ENCODE data around the gene TMEM8B.

TMEM8B gene

DNA sequence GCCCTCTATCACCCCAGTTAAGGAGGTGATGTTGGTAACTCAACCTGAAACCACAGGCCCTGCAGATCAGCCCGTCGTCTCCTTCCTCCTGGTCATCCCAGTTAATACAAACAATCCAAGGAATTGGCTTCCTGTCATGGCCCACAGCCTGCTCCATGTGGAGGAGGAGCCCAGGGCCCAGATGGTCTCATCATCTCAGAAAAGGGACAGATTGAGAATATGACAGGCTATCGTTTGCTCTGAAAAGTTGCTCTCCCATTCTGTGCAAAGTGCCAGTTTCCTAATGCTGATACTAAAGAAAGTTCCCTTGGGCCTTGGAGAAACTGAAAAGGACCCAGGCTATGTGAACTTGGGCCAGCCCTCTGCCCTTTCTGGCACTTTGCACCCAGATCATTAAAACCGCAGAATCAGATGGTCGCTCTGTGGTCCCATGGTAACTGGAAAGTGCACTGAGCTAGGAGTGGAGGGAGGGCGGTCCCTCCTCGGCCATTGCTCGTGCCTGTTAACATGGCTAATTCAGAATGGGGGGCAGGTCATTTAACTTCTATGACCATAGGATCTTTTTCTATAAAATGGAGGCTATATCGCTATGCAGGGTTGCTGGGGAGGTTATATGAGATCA, 79.6 kb downstream of the TMEM8B start:
- TF ChIP-seq SIN3A (IDR thresholded peaks at IDR 0.05; ENCODE audit: borderline replicate concordance, insufficient read depth, low read length), result no peak; the same call in 1 of the 2 replicates
- TF ChIP-seq TAF1 (IDR thresholded peaks at IDR 0.05; ENCODE audit: borderline replicate concordance, insufficient read depth, low read length), result 0 out of 2 replicates have a peak, but pooled peaks have one; percentile 32

DNA sequence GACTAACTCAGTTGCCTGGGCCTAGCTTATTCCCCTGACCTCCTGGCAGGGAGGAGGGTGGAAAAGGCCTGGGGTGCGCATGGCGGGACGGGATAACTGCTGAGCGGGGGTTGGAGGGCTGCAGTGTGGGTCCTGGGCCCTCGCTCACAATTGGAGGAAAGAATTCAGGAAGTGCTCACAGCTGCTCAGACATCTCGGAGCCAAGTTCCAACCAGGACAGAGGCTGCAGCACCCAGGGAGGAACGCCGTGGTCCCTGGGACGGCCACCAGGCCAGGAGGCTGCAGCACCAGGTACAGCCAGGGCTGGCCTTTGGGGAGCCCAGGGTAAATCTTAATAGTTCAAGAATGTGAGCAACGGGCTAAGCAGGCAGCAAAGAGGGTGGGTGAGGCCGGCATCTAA, 80.2 kb downstream of the TMEM8B start, which contains the start of gene SPAAR:
SPAAR (plus strand) TSS at position 217 of the 400 bp plus-strand sequence. CDS start 974 bp downstream, outside the sequence.
- no peak for TF ChIP-seq FOXP2 (optimal IDR thresholded peaks at IDR 0.05; ENCODE audit: borderline replicate concordance, extremely low read depth, extremely low read length, insufficient read depth)
- TF ChIP-seq, protein P1, sequence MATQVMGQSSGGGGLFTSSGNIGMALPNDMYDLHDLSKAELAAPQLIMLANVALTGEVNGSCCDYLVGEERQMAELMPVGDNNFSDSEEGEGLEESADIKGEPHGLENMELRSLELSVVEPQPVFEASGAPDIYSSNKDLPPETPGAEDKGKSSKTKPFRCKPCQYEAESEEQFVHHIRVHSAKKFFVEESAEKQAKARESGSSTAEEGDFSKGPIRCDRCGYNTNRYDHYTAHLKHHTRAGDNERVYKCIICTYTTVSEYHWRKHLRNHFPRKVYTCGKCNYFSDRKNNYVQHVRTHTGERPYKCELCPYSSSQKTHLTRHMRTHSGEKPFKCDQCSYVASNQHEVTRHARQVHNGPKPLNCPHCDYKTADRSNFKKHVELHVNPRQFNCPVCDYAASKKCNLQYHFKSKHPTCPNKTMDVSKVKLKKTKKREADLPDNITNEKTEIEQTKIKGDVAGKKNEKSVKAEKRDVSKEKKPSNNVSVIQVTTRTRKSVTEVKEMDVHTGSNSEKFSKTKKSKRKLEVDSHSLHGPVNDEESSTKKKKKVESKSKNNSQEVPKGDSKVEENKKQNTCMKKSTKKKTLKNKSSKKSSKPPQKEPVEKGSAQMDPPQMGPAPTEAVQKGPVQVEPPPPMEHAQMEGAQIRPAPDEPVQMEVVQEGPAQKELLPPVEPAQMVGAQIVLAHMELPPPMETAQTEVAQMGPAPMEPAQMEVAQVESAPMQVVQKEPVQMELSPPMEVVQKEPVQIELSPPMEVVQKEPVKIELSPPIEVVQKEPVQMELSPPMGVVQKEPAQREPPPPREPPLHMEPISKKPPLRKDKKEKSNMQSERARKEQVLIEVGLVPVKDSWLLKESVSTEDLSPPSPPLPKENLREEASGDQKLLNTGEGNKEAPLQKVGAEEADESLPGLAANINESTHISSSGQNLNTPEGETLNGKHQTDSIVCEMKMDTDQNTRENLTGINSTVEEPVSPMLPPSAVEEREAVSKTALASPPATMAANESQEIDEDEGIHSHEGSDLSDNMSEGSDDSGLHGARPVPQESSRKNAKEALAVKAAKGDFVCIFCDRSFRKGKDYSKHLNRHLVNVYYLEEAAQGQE (IDR thresholded peaks at IDR 0.05; ENCODE audit: insufficient read depth in 1 of 2, low read depth in 2 of 2, low read length in 2 of 2), result no peak
- no peak for TF ChIP-seq TAF1 (IDR thresholded peaks at IDR 0.05; ENCODE audit: borderline replicate concordance, insufficient read depth, low read length)
- TF ChIP-seq POLR2AphosphoS5 (IDR thresholded peaks at IDR 0.05; ENCODE audit: low read depth, low read length), result no peak
- TF ChIP-seq SIN3A (IDR thresholded peaks at IDR 0.05; ENCODE audit: borderline replicate concordance, insufficient read depth, low read length), result no peak

DNA sequence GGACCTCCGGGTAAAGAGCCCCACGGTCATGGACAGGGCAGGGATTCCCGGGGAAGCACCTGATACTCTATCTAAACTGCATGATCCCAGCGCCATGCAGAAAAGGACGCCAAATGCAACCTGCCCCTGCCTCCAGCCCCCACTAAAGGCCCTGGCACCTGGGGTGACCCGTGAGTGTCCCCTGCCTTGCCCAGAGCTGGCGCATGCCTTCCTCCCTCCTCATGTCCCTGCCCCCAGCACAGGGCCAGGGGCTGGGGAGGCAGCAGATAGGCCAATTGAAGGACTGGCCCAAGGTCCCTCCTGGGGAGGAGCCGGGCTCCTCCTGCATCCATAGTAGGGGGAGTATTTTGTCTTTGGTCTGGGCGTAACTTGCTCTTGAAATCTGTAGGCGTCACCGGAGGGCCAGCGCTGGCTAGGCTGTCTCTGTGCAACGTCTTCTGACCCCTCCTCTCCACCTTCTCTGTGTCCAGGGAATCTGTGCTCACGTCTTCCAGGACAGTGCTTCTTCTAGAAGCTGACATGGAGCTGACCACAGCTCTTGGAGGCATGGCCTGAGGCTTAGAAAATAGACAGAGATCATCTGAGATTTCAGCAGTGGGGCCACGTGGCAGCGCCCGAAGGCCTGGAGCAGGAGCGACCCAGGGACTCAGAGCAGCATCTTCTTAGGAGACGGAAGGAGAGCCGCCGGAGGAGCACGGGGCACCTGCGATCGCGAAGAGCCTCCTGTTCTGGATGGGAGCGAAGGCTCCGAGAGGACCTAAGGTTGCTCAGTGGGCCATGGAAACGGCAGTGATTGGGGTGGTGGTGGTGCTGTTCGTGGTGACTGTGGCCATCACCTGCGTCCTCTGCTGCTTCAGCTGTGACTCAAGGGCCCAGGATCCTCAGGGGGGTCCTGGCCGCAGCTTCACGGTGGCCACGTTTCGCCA, 80.9 kb downstream of the TMEM8B start:
- TF ChIP-seq POLR2AphosphoS5 (IDR thresholded peaks at IDR 0.05; ENCODE audit: low read depth, low read length) (no peak), FOXP2 (optimal IDR thresholded peaks at IDR 0.05; ENCODE audit: borderline replicate concordance, extremely low read depth, extremely low read length, insufficient read depth) (no peak), TAF1 (IDR thresholded peaks at IDR 0.05; ENCODE audit: borderline replicate concordance, insufficient read depth, low read length) (no peak), SIN3A (IDR thresholded peaks at IDR 0.05; ENCODE audit: borderline replicate concordance, insufficient read depth, low read length) (no peak)
- TF ChIP-seq, protein P1 (IDR thresholded peaks at IDR 0.05; ENCODE audit: insufficient read depth in 1 of 2, low read depth in 2 of 2, low read length in 2 of 2), result no peak

- TF ChIP-seq POLR2AphosphoS5 (IDR thresholded peaks at IDR 0.05; ENCODE audit: low read depth, low read length), result no peak
- TF ChIP-seq FOXP2 (optimal IDR thresholded peaks at IDR 0.05; ENCODE audit: borderline replicate concordance, extremely low read depth, extremely low read length, insufficient read depth), result no peak
- no peak for TF ChIP-seq SIN3A (IDR thresholded peaks at IDR 0.05; ENCODE audit: borderline replicate concordance, insufficient read depth, low read length)
- no peak for TF ChIP-seq TAF1 (IDR thresholded peaks at IDR 0.05; ENCODE audit: borderline replicate concordance, insufficient read depth, low read length)
- TF ChIP-seq, protein P1 (IDR thresholded peaks at IDR 0.05; ENCODE audit: insufficient read depth in 1 of 2, low read depth in 2 of 2, low read length in 2 of 2), result no peak
Measured at GRCh38 chr9:35910613-35911359, 81.8 kb downstream of the TMEM8B start.

- no peak for TF ChIP-seq FOXP2 (optimal IDR thresholded peaks at IDR 0.05; ENCODE audit: borderline replicate concordance, extremely low read depth, extremely low read length, insufficient read depth)
- no peak for TF ChIP-seq POLR2AphosphoS5 (IDR thresholded peaks at IDR 0.05; ENCODE audit: low read depth, low read length)
- TF ChIP-seq TAF1 (IDR thresholded peaks at IDR 0.05; ENCODE audit: borderline replicate concordance, insufficient read depth, low read length), result no peak
- TF ChIP-seq SIN3A (IDR thresholded peaks at IDR 0.05; ENCODE audit: borderline replicate concordance, insufficient read depth, low read length), result no peak
- TF ChIP-seq, protein P1 (IDR thresholded peaks at IDR 0.05; ENCODE audit: insufficient read depth in 1 of 2, low read depth in 2 of 2, low read length in 2 of 2), result no peak
Measured at GRCh38 chr9:35911690-35912089, 82.7 kb downstream of the TMEM8B start.

Measured in PFSK-1 (cell line).